A549 (cell line): ENCODE results near the gene COL5A1. TPM values are rescaled to one million over a fixed set of nuclear protein-coding genes. Genes with fewer than 3 reads are reported as not detected.

Experiments
- ATAC-seq, 2 experiments: fragments of 200-7000 bp in 1 of 2; fragments of >200 bp in 1 of 2; cut with Nextera tagmentation in 1 of 2; cut with Tn5 transposase in 1 of 2; 3 replicates each; pipeline versions ENCODE4 v1.8.0 to v1.9.1; 2018 to 2020; ENCODE audit warnings: mild to moderate bottlenecking in 1 of 2, moderate library complexity in 1 of 2
- CTCF ChIA-PET: fragments of 300-600 bp; sonication (Branson Sonifier 250); formaldehyde crosslinking; extraction: SDS; loops from one replicate; lab custom pipeline; 2021; ENCODE audit warnings: antibody characterized with exemption, inconsistent platforms; lab: Yijun Ruan, JAX
- POLR2A ChIA-PET: fragments of 350-600 bp; formaldehyde crosslinking; extraction: SDS; loops from one replicate; lab custom pipeline; 2021; ENCODE audit warnings: antibody characterized with exemption, inconsistent platforms; lab: Yijun Ruan, JAX
- DNase-seq, 2 experiments: peaks; one replicate each; pipeline versions ENCODE4 v3.0.0 to v3.0.0-alpha.2; 2011 to 2016; ENCODE audit warnings: low read depth in 1 of 2, low spot score in 1 of 2
- FAIRE-seq: peaks from 2 replicates; lab custom pipeline; 2011; peaks lifted over from hg19 to GRCh38; lab: Jason Lieb, UNC
- H3K27ac ChIP-seq, 2 experiments: fragments of >200 bp; sonication (Bioruptor Twin); formaldehyde crosslinking; 3 replicates each; pipeline ENCODE4 v1.5.1; 2016 to 2017
- H3K4me1 ChIP-seq: fragments of >200 bp; sonication (Bioruptor Twin); formaldehyde crosslinking; 3 replicates; pipeline ENCODE4 v1.6.1; 2016
- H3K4me2 ChIP-seq: fragments of >200 bp; sonication (Bioruptor Twin); formaldehyde crosslinking; 3 replicates; pipeline ENCODE4 v1.6.1; 2016
- H3K4me3 ChIP-seq: fragments of >200 bp; sonication (Bioruptor Twin); formaldehyde crosslinking; 3 replicates; pipeline ENCODE4 v1.5.1; 2016
- H3K9me3 ChIP-seq: fragments of >200 bp; sonication (Bioruptor Twin); formaldehyde crosslinking; 3 replicates; pipeline ENCODE4 v1.6.1; 2016
- BCL3 ChIP-seq: fragments of >200 bp; sonication (Bioruptor Twin); formaldehyde crosslinking; IDR thresholded peaks from 3 replicates; pipeline ENCODE4 v1.6.1; 2016
- BHLHE40 ChIP-seq: IDR thresholded peaks from 2 replicates; pipeline ENCODE4 v1.6.1; 2012; ENCODE audit warnings: low read depth, low read length, inconsistent platforms
- CEBPB ChIP-seq, 2 experiments: fragments of >200 bp in 1 of 2; sonication (Bioruptor Twin) in 1 of 2; formaldehyde crosslinking in 1 of 2; IDR thresholded peaks; 2 replicates each; pipeline ENCODE4 v1.6.1; 2012 to 2016
- CHD2 ChIP-seq: fragments of 150-350 bp; IDR thresholded peaks from 2 replicates; pipeline ENCODE4 v1.6.1; 2014; ENCODE audit warnings: low read length; ENCODE audit not compliant: partially characterized antibody
- CTCF ChIP-seq: fragments of >200 bp; sonication (Bioruptor Twin); formaldehyde crosslinking; IDR thresholded peaks from 3 replicates; pipeline ENCODE4 v1.5.1; 2016
- FOSL2 ChIP-seq, 2 experiments: fragments of 450-650 bp in 1 of 2; fragments of >200 bp in 1 of 2; sonication (Bioruptor Twin) in 1 of 2; formaldehyde crosslinking; IDR thresholded peaks; 2 replicates each; pipeline versions ENCODE4 v1.5.0 to v1.6.1; 2016 to 2020; ENCODE audit warnings: mild to moderate bottlenecking in 1 of 2, moderate library complexity in 1 of 2
- GATA3 ChIP-seq: IDR thresholded peaks from 2 replicates; pipeline ENCODE4 v1.6.1; 2012; ENCODE audit warnings: borderline replicate concordance
- HDAC2 ChIP-seq: fragments of 200-600 bp; sonication (generic); IDR thresholded peaks from 2 replicates; pipeline ENCODE4 v1.6.1; 2016
- HEYL ChIP-seq: fragments of 250-450 bp; sonication (Bioruptor Pico); IDR thresholded peaks from 2 replicates; pipeline ENCODE4 v1.8.0; 2021; ENCODE audit warnings: mild to moderate bottlenecking, moderate library complexity
- JUN ChIP-seq, 2 experiments: fragments of >200 bp; sonication (Bioruptor Twin); formaldehyde crosslinking; IDR thresholded peaks; 2 replicates in 1 of 2; 3 replicates in 1 of 2; pipeline ENCODE4 v1.6.1; 2016 to 2017
- MAX ChIP-seq: IDR thresholded peaks from 2 replicates; pipeline ENCODE4 v1.6.1; 2012
- NFE2L2 ChIP-seq: fragments of 150-350 bp; conservative IDR thresholded peaks from 2 replicates; pipeline ENCODE4 v1.6.1; 2014; ENCODE audit warnings: low read length
- NR3C1 ChIP-seq: fragments of >200 bp; sonication (Bioruptor Twin); formaldehyde crosslinking; IDR thresholded peaks from 3 replicates; pipeline ENCODE4 v1.6.1; 2017
- PHF8 ChIP-seq: fragments of 200-600 bp; sonication (generic); IDR thresholded peaks from 2 replicates; pipeline ENCODE4 v1.6.1; 2016; ENCODE audit warnings: low read depth, mild to moderate bottlenecking, antibody characterized with exemption, moderate library complexity, borderline replicate concordance
- RCOR1 ChIP-seq: fragments of 150-350 bp; IDR thresholded peaks from 2 replicates; pipeline ENCODE4 v1.6.1; 2014; ENCODE audit warnings: antibody characterized with exemption, low read length, low read depth
- RFX5 ChIP-seq: fragments of 450-650 bp; IDR thresholded peaks from 2 replicates; pipeline ENCODE4 v1.7.1; 2014; ENCODE audit warnings: antibody characterized with exemption, mild to moderate bottlenecking, moderate library complexity
- RNF2 ChIP-seq: fragments of 200-600 bp; sonication (generic); IDR thresholded peaks from 2 replicates; pipeline ENCODE4 v1.6.1; 2016; ENCODE audit warnings: low read depth, mild to moderate bottlenecking, antibody characterized with exemption, moderate library complexity, borderline replicate concordance
- SMC3 ChIP-seq: fragments of >200 bp; sonication (Bioruptor Twin); formaldehyde crosslinking; IDR thresholded peaks from 3 replicates; pipeline ENCODE4 v1.6.1; 2018; ENCODE audit warnings: inconsistent platforms
- TP53 ChIP-seq: fragments of 250-450 bp; sonication (Bioruptor Pico); IDR thresholded peaks from 2 replicates; pipeline ENCODE4 v1.5.0; 2021; ENCODE audit warnings: mild to moderate bottlenecking, moderate library complexity
- ZC3H11A ChIP-seq: fragments of 450-650 bp; IDR thresholded peaks from 2 replicates; pipeline ENCODE4 v1.6.1; 2014; ENCODE audit warnings: antibody characterized with exemption, mild to moderate bottlenecking
- WGBS: methylation state at CpG from one replicate; pipeline ENCODE4 v1.1.6; 2017; ENCODE audit errors: missing lambda C conversion rate; 5-methylcytosine and 5-hydroxymethylcytosine counted together
- polyA plus RNA-seq, 4 experiments: library from polyadenylated mRNA; depleted of rRNA in 3 of 4; stranded (reverse); fragments of >200 nt; fragmentation: RNase III in 1 of 4; extraction: RNeasy Plus Mini Kit Qiagen cat#74134 plus additional on column Dnase treatment in 1 of 4; gene quantifications; 2 replicates in 3 of 4; 3 replicates in 1 of 4; pipeline ENCODE4 v1.2.3, GENCODE V29; 2011 to 2017
- TF ChIP-seq, protein P1 (sequence below): IDR thresholded peaks from 2 replicates; pipeline ENCODE4 v1.6.1; 2012; ENCODE audit warnings: low read depth, borderline replicate concordance
- TF ChIP-seq, protein P2 (sequence below): IDR thresholded peaks from 2 replicates; pipeline ENCODE4 v1.6.1; 2012
- TF ChIP-seq, protein P3 (sequence below): fragments of 250-450 bp; sonication (Bioruptor Pico); IDR thresholded peaks from 2 replicates; pipeline ENCODE4 v1.5.0; 2020; ENCODE audit warnings: low read depth, mild to moderate bottlenecking, moderate library complexity
- TF ChIP-seq, protein P4 (sequence below): fragments of 150-350 bp; IDR thresholded peaks from 2 replicates; pipeline ENCODE4 v1.6.1; 2014; ENCODE audit warnings: low read depth, mild to moderate bottlenecking, low read length
- TF ChIP-seq, protein P5 (sequence below): fragments of 250-450 bp; sonication (Bioruptor Pico); IDR thresholded peaks from 2 replicates; pipeline ENCODE4 v1.5.0; 2021; ENCODE audit warnings: mild to moderate bottlenecking, moderate library complexity, borderline replicate concordance

COL5A1 gene
- polyA plus RNA-seq, 2 of the 4 experiments (the other 2 are of a cell fraction): 16.1 to 67.5 TPM

DNA sequence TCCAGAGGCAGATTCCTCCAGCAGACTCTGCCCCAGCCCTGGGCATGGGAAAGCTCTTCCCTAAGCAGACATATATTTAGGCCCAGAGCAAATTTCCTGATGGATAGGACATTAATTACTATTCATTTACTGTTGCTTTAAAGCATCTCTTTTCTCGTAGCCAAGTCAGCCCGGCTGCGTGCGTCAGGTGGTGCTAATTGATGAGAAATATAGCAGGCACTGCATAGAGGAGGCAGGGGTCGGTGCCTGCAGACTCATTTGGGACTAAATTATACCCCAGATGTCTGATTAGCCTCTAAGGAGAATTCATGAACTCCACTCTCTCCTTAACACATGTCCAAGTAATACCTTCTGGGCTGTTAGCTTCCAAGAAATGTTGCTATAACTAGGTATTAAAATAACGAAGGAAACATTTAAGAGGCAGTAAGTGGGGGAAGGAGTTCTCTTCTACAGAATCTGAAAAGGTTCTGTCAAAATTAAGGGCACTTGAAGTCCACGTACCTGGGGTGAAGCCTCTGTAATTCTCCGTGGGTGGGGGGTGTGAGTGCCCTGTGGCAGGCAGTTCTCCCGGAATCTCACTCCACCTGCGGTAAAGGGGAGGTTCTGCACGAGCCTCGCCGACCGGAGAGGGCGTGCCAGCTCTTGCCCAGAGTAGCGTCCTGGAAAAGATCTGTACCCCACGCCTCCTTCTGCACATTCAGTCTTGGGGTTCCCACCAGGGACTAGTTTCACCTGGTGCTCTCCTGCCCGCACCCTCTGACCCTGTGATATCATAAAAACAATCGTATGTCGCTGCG, 123.1 kb downstream of the COL5A1 start:
- 81% methylated on average over 20 of the region's 21 CpGs for WGBS

GRCh38 chr9:134765785-134766184, 124.2 kb downstream of the COL5A1 start:
- DNase-seq (no peak), ATAC-seq (no peak), FAIRE-seq (no peak)
- 85% methylated on average over 15 of the region's 15 CpGs for WGBS
- H3K4me3 ChIP-seq: no peak overlapping the region
- ChIA-PET POLR2A (no interaction called here), CTCF (interaction anchor here (2.2 to 2.4 kb wide), 2 partner anchors 8 to 13 kb away, joined by 6 to 7 read pairs; no protein-coding TSS in a partner anchor)
- H3K9me3 ChIP-seq: no peaks in the 10 kb centered on the region
- TF ChIP-seq CHD2 (no peak), GATA3 (no peak), ZC3H11A (no peak), TP53 (CRISPR knock-in tag) (no peak), HEYL (CRISPR knock-in tag) (no peak), PHF8 (no peak), NR3C1 (no peak), CEBPB (IDR thresholded peaks at IDR 0.05) (no peak), MAX (no peak), BCL3 (no peak)
- TF ChIP-seq, protein P1, sequence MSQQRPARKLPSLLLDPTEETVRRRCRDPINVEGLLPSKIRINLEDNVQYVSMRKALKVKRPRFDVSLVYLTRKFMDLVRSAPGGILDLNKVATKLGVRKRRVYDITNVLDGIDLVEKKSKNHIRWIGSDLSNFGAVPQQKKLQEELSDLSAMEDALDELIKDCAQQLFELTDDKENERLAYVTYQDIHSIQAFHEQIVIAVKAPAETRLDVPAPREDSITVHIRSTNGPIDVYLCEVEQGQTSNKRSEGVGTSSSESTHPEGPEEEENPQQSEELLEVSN: no peak
- H3K4me1 ChIP-seq: no peaks in the 10 kb centered on the region
- H3K4me2 ChIP-seq: no peak overlapping the region
- no peak overlapping the region for H3K27ac ChIP-seq

More for the DNA sequence above, 123.1 kb downstream of the COL5A1 start:
- ChIA-PET POLR2A (no interaction called here), CTCF (interaction anchor here (1.5 to 3.9 kb wide), 3 partner anchors 11 to 25 kb away, joined by 4 to 16 read pairs (median 6); no protein-coding TSS in a partner anchor)
- no peaks in the 10 kb centered on the region for H3K9me3 ChIP-seq
- no peak for FAIRE-seq
- no peak overlapping the region for H3K4me2 ChIP-seq
- no peak for ATAC-seq
- DNase-seq: no peak
- no peak overlapping the region for H3K27ac ChIP-seq
- H3K4me1 ChIP-seq: no peaks in the 10 kb centered on the region
- TF ChIP-seq, protein P2, sequence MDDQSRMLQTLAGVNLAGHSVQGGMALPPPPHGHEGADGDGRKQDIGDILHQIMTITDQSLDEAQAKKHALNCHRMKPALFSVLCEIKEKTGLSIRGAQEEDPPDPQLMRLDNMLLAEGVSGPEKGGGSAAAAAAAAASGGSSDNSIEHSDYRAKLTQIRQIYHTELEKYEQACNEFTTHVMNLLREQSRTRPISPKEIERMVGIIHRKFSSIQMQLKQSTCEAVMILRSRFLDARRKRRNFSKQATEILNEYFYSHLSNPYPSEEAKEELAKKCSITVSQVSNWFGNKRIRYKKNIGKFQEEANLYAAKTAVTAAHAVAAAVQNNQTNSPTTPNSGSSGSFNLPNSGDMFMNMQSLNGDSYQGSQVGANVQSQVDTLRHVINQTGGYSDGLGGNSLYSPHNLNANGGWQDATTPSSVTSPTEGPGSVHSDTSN: no peak
- no peak for TF ChIP-seq CTCF
- TF ChIP-seq BHLHE40: no peak
- TF ChIP-seq TP53 (CRISPR knock-in tag): no peak
- no peak for TF ChIP-seq NR3C1
- no peak for TF ChIP-seq RNF2
- TF ChIP-seq RFX5: no peak
- TF ChIP-seq, protein P3, sequence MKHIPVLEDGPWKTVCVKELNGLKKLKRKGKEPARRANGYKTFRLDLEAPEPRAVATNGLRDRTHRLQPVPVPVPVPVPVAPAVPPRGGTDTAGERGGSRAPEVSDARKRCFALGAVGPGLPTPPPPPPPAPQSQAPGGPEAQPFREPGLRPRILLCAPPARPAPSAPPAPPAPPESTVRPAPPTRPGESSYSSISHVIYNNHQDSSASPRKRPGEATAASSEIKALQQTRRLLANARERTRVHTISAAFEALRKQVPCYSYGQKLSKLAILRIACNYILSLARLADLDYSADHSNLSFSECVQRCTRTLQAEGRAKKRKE: no peak
- TF ChIP-seq, protein P4, sequence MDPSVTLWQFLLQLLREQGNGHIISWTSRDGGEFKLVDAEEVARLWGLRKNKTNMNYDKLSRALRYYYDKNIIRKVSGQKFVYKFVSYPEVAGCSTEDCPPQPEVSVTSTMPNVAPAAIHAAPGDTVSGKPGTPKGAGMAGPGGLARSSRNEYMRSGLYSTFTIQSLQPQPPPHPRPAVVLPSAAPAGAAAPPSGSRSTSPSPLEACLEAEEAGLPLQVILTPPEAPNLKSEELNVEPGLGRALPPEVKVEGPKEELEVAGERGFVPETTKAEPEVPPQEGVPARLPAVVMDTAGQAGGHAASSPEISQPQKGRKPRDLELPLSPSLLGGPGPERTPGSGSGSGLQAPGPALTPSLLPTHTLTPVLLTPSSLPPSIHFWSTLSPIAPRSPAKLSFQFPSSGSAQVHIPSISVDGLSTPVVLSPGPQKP: no peak
- TF ChIP-seq JUN (IDR thresholded peaks at IDR 0.05): no peak
- TF ChIP-seq, protein P5, sequence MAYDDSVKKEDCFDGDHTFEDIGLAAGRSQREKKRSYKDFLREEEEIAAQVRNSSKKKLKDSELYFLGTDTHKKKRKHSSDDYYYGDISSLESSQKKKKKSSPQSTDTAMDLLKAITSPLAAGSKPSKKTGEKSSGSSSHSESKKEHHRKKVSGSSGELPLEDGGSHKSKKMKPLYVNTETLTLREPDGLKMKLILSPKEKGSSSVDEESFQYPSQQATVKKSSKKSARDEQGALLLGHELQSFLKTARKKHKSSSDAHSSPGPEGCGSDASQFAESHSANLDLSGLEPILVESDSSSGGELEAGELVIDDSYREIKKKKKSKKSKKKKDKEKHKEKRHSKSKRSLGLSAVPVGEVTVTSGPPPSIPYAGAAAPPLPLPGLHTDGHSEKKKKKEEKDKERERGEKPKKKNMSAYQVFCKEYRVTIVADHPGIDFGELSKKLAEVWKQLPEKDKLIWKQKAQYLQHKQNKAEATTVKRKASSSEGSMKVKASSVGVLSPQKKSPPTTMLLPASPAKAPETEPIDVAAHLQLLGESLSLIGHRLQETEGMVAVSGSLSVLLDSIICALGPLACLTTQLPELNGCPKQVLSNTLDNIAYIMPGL (CRISPR knock-in tag): no peak
- no peak for TF ChIP-seq ZC3H11A
- no peak for TF ChIP-seq RCOR1
- TF ChIP-seq FOSL2 (IDR thresholded peaks at IDR 0.05): no peak
- no peak for TF ChIP-seq FOSL2 (CRISPR knock-in tag; IDR thresholded peaks at IDR 0.05)
- no peak for TF ChIP-seq SMC3
- no peak for TF ChIP-seq NFE2L2
- no peak for TF ChIP-seq HDAC2
- no peak for TF ChIP-seq PHF8
- TF ChIP-seq CHD2: no peak
- no peak overlapping the region for H3K4me3 ChIP-seq
